ENCODE results near the gene HIPK3.

GRCh38 chr11:33307984-33308383 lies 50.8 kb downstream of the HIPK3 start:
- TF ChIP-seq EP300 (IDR thresholded peaks at IDR 0.05) (no peak), POLR2A (IDR thresholded peaks at IDR 0.05) (no peak), POLR2AphosphoS5 (IDR thresholded peaks at IDR 0.05) (no peak)
- TF ChIP-seq, protein P1, sequence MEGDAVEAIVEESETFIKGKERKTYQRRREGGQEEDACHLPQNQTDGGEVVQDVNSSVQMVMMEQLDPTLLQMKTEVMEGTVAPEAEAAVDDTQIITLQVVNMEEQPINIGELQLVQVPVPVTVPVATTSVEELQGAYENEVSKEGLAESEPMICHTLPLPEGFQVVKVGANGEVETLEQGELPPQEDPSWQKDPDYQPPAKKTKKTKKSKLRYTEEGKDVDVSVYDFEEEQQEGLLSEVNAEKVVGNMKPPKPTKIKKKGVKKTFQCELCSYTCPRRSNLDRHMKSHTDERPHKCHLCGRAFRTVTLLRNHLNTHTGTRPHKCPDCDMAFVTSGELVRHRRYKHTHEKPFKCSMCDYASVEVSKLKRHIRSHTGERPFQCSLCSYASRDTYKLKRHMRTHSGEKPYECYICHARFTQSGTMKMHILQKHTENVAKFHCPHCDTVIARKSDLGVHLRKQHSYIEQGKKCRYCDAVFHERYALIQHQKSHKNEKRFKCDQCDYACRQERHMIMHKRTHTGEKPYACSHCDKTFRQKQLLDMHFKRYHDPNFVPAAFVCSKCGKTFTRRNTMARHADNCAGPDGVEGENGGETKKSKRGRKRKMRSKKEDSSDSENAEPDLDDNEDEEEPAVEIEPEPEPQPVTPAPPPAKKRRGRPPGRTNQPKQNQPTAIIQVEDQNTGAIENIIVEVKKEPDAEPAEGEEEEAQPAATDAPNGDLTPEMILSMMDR (IDR thresholded peaks at IDR 0.05): no peak

All from gastroesophageal sphincter (tissue), 3 donors.